K562 (cell line): Measurements from ENCODE around the gene KAT6B. TPM values are rescaled to one million over a fixed set of nuclear protein-coding genes. Genes with fewer than 3 reads are reported as not detected.

ENCODE experiments used
- ATAC-seq: fragments of 200-7000 bp; cut with Tn5 transposase; 3 replicates; pipeline ENCODE4 v1.9.1; 2020; ENCODE audit warnings: moderate library complexity
- BruUV-seq: library from RNA; stranded (reverse); fragments of 400-500 nt; replicated peaks from 2 replicates; lab custom pipeline; 2021; lab: Mats Ljungman, UMichigan
- CTCF ChIA-PET: fragments of 300-600 bp; formaldehyde crosslinking; extraction: SDS; loops from one replicate; lab custom pipeline; 2021; ENCODE audit warnings: low intra/inter-chr PET ratio; lab: Yijun Ruan, JAX
- POLR2A ChIA-PET: fragments of 300-600, 350-650 bp; sonication (Branson Sonifier 250); formaldehyde crosslinking; extraction: SDS; loops from one replicate; lab custom pipeline; 2021; ENCODE audit warnings: antibody characterized with exemption, inconsistent platforms; lab: Yijun Ruan, JAX
- DNase-seq, 4 experiments: peaks; one replicate each; pipeline versions ENCODE4 v3.0.0 to v3.0.0-alpha.2; 2011 to 2018; ENCODE audit warnings: low spot score in 3 of 4, mixed read lengths in 3 of 4; ENCODE audit errors: extremely low read depth in 1 of 4
- FAIRE-seq: peaks from 2 replicates; lab custom pipeline; 2011; peaks lifted over from hg19 to GRCh38; lab: Jason Lieb, UNC
- H2AFZ ChIP-seq: 2 replicates; pipeline ENCODE4 v1.6.0; 2011; ENCODE audit warnings: low read depth, low read length, control low read depth, inconsistent platforms
- H3K27ac ChIP-seq: fragments of 200-600 bp; 3 replicates; pipeline ENCODE4 v1.8.0; 2011; ENCODE audit warnings: low read depth, mild to moderate bottlenecking, control low read depth, inconsistent platforms, low read length, moderate library complexity, mixed read lengths; ENCODE audit errors: extremely low read depth
- H3K27me3 ChIP-seq, 2 experiments: fragments of 300-600 bp in 1 of 2; 2 replicates in 1 of 2; 3 replicates in 1 of 2; pipeline versions ENCODE4 v1.6.0 to v1.8.0; 2011; ENCODE audit warnings: inconsistent platforms in 2 of 2, low read length in 2 of 2, mild to moderate bottlenecking in 1 of 2, mixed read lengths in 1 of 2, moderate library complexity in 1 of 2; ENCODE audit not compliant: control insufficient read depth in 2 of 2, insufficient read depth in 2 of 2
- H3K36me3 ChIP-seq: fragments of 300-600 bp; 3 replicates; pipeline ENCODE4 v1.8.0; 2011; ENCODE audit warnings: mild to moderate bottlenecking, low read length, inconsistent platforms; ENCODE audit not compliant: control insufficient read depth, insufficient read depth
- H3K4me1 ChIP-seq, 2 experiments: fragments of 200-600 bp in 1 of 2; replicated peaks in 1 of 2; 2 replicates in 1 of 2; 3 replicates in 1 of 2; pipeline versions ENCODE4 v1.5.1 to v1.8.0; 2011; ENCODE audit warnings: inconsistent platforms in 2 of 2, low read length in 2 of 2, mild to moderate bottlenecking in 1 of 2, mixed read lengths in 1 of 2, moderate library complexity in 1 of 2; ENCODE audit not compliant: control insufficient read depth in 2 of 2, insufficient read depth in 2 of 2
- H3K4me2 ChIP-seq: 2 replicates; pipeline ENCODE4 v1.6.1; 2011; ENCODE audit warnings: low read length, control low read depth, inconsistent platforms, mixed read lengths; ENCODE audit not compliant: insufficient read depth
- H3K4me3 ChIP-seq: fragments of 200-600 bp; sonication (generic), shearing (Covaris generic); 2 replicates; pipeline ENCODE4 v1.5.1; 2016; ENCODE audit warnings: control low read depth, inconsistent platforms
- H3K79me2 ChIP-seq: fragments of 200-600 bp; 3 replicates; pipeline ENCODE4 v1.8.0; 2011; ENCODE audit warnings: low read length, inconsistent platforms; ENCODE audit not compliant: control insufficient read depth, insufficient read depth
- H3K9ac ChIP-seq, 2 experiments: 2 replicates each; pipeline versions ENCODE4 v1.6.0 to v1.6.1; 2011; ENCODE audit warnings: low read depth in 2 of 2, low read length in 2 of 2, control low read depth in 1 of 2, inconsistent platforms in 1 of 2, mild to moderate bottlenecking in 1 of 2, mixed read lengths in 1 of 2; ENCODE audit not compliant: insufficient read depth in 1 of 2
- H3K9me1 ChIP-seq: one replicate; pipeline ENCODE4 v1.6.0; 2011; ENCODE audit warnings: inconsistent platforms, mild to moderate bottlenecking, low read length, moderate library complexity; ENCODE audit not compliant: control insufficient read depth, insufficient read depth
- H3K9me3 ChIP-seq: replicated peaks from 2 replicates; pipeline ENCODE4 v1.5.1; 2011; ENCODE audit warnings: low read depth, low read length, inconsistent platforms; ENCODE audit not compliant: control insufficient read depth, insufficient read depth
- H4K20me1 ChIP-seq: replicated peaks from 2 replicates; pipeline ENCODE4 v1.6.1; 2011; ENCODE audit warnings: low read length, inconsistent platforms, mixed read lengths; ENCODE audit not compliant: control insufficient read depth, insufficient read depth
- BRD9 ChIP-seq: fragments of 450-650 bp; IDR thresholded peaks from 2 replicates; pipeline ENCODE4 v1.6.1; 2018; ENCODE audit warnings: low read depth; ENCODE audit not compliant: partially characterized antibody
- CHD4 ChIP-seq: fragments of 200-600 bp; sonication (generic); IDR thresholded peaks from 3 replicates; pipeline ENCODE4 v1.6.1; 2012; ENCODE audit warnings: low read depth, mild to moderate bottlenecking, mixed read lengths, low read length, inconsistent platforms; ENCODE audit not compliant: insufficient read depth, insufficient replicate concordance, poor library complexity, severe bottlenecking
- MEIS2 ChIP-seq: fragments of 450-650 bp; IDR thresholded peaks from 2 replicates; pipeline ENCODE4 v1.6.1; 2014; ENCODE audit warnings: mild to moderate bottlenecking; ENCODE audit not compliant: partially characterized antibody
- PCBP1 ChIP-seq: fragments of 200-400 bp; formaldehyde crosslinking; IDR thresholded peaks from 2 replicates; pipeline ENCODE4 v1.6.1; 2018; ENCODE audit warnings: mild to moderate bottlenecking, low read depth, low read length; ENCODE audit not compliant: poor library complexity, severe bottlenecking
- SPI1 ChIP-seq: IDR thresholded peaks from 2 replicates; pipeline ENCODE4 v1.6.1; 2011; ENCODE audit warnings: low read depth, low read length, control low read depth, borderline replicate concordance
- WGBS: fragments of 100-300 bp; shearing (Covaris generic); methylation state at CpG from one replicate; pipeline ENCODE4 v1.1.6; 2016; ENCODE audit warnings: low coverage, mixed read lengths; ENCODE audit not compliant: insufficient coverage; ENCODE audit errors: missing lambda C conversion rate; 5-methylcytosine and 5-hydroxymethylcytosine counted together
- in situ Hi-C: fragments of 300-500 bp; cut with MboI; formaldehyde crosslinking; loops from 4 replicates; pipeline ENCODE4 v1.15.0; 2018; ENCODE audit warnings: inconsistent platforms, mixed read lengths
- intact Hi-C: fragments of 100-400 bp; cut with micrococcal nuclease; formaldehyde crosslinking; loops from 2 replicates; pipeline ENCODE4 v1.14.2; 2022
- polyA plus RNA-seq, 8 experiments: library from polyadenylated mRNA; depleted of rRNA in 4 of 8; stranded (reverse) in 5 of 8; unstranded in 3 of 8; fragments of >200 nt; fragmentation: Nextera tagmentation in 2 of 8; fragmentation: Illumina TruSeq in 1 of 8; extraction: Ambion mirVana in 2 of 8; extraction: Trizol in 1 of 8; gene quantifications; 2 replicates each; pipeline versions ENCODE4 v1.2.1 to v1.2.3, GENCODE V29; 2011 to 2014; ENCODE audit warnings: inconsistent platforms in 1 of 8, missing spikeins in 1 of 8
- total RNA-seq, 7 experiments: library from RNA; depleted of rRNA in 6 of 7; stranded (reverse); fragments of >200 nt in 6 of 7; fragmentation: Illumina TruSeq in 2 of 7; extraction: Trizol in 2 of 7; gene quantifications; 2 replicates each; pipeline versions ENCODE4 v1.2.1 to v1.2.3, GENCODE V29; 2011 to 2021; ENCODE audit warnings: low replicate concordance in 1 of 7
- TF ChIP-seq, protein P1 (sequence below): fragments of 200-600 bp; sonication (generic); IDR thresholded peaks from one replicate; pipeline ENCODE4 v1.6.1; 2012; ENCODE audit warnings: mild to moderate bottlenecking, low read depth, low read length, inconsistent platforms
- TF ChIP-seq, protein P2 (sequence below): fragments of 250-450 bp; sonication (Bioruptor Pico); IDR thresholded peaks from 2 replicates; pipeline ENCODE4 v1.5.0; 2022; ENCODE audit warnings: mild to moderate bottlenecking

Gene KAT6B
- total and polyA plus RNA-seq, 9 of the 15 experiments (the other 6 are each of a cell fraction or from before 2014, with no cell fraction given) = 1.4 to 9.2 (median 6.8) TPM

GRCh38 chr10:75016325-75016724, 189.9 kb downstream of the KAT6B start:
- Histone ChIP-seq H3K9me3 (no peaks in the 10 kb centered on the region), H3K4me1 (no peaks in the 10 kb centered on the region), H3K4me3 (no peak overlapping the region), H3K36me3 (peaks cover 2% of the 10 kb centered on the region; the same call in 2 of the 3 replicates), H3K4me2 (no peak overlapping the region), H3K9ac (no peak overlapping the region), H3K27ac (no peak overlapping the region), H2AFZ (no peak overlapping the region), H3K27me3 (no peaks in the 10 kb centered on the region; a peak in 1 of 5 replicates), H3K79me2 (no peaks in the 10 kb centered on the region), H3K9me1 (no peaks in the 10 kb centered on the region), H4K20me1 (no peaks in the 10 kb centered on the region)
- DNase-seq (no peak), FAIRE-seq (no peak), ATAC-seq (no peak)
- in situ Hi-C loops (no loop called here), intact Hi-C loops (loop anchor here (10.0 kb wide), 1 partner anchor 192 kb away; the partner anchor contains the start of gene KAT6B)
- TF ChIP-seq MEIS2 (peak; percentile 5), CHD4 (no peak), BRD9 (no peak), PCBP1 (no peak), SPI1 (peak; percentile 89)
- TF ChIP-seq, protein P1, sequence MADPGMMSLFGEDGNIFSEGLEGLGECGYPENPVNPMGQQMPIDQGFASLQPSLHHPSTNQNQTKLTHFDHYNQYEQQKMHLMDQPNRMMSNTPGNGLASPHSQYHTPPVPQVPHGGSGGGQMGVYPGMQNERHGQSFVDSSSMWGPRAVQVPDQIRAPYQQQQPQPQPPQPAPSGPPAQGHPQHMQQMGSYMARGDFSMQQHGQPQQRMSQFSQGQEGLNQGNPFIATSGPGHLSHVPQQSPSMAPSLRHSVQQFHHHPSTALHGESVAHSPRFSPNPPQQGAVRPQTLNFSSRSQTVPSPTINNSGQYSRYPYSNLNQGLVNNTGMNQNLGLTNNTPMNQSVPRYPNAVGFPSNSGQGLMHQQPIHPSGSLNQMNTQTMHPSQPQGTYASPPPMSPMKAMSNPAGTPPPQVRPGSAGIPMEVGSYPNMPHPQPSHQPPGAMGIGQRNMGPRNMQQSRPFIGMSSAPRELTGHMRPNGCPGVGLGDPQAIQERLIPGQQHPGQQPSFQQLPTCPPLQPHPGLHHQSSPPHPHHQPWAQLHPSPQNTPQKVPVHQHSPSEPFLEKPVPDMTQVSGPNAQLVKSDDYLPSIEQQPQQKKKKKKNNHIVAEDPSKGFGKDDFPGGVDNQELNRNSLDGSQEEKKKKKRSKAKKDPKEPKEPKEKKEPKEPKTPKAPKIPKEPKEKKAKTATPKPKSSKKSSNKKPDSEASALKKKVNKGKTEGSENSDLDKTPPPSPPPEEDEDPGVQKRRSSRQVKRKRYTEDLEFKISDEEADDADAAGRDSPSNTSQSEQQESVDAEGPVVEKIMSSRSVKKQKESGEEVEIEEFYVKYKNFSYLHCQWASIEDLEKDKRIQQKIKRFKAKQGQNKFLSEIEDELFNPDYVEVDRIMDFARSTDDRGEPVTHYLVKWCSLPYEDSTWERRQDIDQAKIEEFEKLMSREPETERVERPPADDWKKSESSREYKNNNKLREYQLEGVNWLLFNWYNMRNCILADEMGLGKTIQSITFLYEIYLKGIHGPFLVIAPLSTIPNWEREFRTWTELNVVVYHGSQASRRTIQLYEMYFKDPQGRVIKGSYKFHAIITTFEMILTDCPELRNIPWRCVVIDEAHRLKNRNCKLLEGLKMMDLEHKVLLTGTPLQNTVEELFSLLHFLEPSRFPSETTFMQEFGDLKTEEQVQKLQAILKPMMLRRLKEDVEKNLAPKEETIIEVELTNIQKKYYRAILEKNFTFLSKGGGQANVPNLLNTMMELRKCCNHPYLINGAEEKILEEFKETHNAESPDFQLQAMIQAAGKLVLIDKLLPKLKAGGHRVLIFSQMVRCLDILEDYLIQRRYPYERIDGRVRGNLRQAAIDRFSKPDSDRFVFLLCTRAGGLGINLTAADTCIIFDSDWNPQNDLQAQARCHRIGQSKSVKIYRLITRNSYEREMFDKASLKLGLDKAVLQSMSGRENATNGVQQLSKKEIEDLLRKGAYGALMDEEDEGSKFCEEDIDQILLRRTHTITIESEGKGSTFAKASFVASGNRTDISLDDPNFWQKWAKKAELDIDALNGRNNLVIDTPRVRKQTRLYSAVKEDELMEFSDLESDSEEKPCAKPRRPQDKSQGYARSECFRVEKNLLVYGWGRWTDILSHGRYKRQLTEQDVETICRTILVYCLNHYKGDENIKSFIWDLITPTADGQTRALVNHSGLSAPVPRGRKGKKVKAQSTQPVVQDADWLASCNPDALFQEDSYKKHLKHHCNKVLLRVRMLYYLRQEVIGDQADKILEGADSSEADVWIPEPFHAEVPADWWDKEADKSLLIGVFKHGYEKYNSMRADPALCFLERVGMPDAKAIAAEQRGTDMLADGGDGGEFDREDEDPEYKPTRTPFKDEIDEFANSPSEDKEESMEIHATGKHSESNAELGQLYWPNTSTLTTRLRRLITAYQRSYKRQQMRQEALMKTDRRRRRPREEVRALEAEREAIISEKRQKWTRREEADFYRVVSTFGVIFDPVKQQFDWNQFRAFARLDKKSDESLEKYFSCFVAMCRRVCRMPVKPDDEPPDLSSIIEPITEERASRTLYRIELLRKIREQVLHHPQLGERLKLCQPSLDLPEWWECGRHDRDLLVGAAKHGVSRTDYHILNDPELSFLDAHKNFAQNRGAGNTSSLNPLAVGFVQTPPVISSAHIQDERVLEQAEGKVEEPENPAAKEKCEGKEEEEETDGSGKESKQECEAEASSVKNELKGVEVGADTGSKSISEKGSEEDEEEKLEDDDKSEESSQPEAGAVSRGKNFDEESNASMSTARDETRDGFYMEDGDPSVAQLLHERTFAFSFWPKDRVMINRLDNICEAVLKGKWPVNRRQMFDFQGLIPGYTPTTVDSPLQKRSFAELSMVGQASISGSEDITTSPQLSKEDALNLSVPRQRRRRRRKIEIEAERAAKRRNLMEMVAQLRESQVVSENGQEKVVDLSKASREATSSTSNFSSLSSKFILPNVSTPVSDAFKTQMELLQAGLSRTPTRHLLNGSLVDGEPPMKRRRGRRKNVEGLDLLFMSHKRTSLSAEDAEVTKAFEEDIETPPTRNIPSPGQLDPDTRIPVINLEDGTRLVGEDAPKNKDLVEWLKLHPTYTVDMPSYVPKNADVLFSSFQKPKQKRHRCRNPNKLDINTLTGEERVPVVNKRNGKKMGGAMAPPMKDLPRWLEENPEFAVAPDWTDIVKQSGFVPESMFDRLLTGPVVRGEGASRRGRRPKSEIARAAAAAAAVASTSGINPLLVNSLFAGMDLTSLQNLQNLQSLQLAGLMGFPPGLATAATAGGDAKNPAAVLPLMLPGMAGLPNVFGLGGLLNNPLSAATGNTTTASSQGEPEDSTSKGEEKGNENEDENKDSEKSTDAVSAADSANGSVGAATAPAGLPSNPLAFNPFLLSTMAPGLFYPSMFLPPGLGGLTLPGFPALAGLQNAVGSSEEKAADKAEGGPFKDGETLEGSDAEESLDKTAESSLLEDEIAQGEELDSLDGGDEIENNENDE = no peak
- TF ChIP-seq, protein P2, sequence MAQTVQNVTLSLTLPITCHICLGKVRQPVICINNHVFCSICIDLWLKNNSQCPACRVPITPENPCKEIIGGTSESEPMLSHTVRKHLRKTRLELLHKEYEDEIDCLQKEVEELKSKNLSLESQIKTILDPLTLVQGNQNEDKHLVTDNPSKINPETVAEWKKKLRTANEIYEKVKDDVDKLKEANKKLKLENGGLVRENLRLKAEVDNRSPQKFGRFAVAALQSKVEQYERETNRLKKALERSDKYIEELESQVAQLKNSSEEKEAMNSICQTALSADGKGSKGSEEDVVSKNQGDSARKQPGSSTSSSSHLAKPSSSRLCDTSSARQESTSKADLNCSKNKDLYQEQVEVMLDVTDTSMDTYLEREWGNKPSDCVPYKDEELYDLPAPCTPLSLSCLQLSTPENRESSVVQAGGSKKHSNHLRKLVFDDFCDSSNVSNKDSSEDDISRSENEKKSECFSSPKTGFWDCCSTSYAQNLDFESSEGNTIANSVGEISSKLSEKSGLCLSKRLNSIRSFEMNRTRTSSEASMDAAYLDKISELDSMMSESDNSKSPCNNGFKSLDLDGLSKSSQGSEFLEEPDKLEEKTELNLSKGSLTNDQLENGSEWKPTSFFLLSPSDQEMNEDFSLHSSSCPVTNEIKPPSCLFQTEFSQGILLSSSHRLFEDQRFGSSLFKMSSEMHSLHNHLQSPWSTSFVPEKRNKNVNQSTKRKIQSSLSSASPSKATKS (CRISPR knock-in tag) = no peak
- no TSS peak for BruUV-seq
- WGBS = 11% methylated on average over 3 of the region's 3 CpGs
- CTCF ChIA-PET = no interaction called here
- POLR2A ChIA-PET = interaction anchor here (0.7 to 0.9 kb wide), 2 partner anchors 14 to 774 kb away, joined by 3 read pairs; no protein-coding TSS in a partner anchor
